Endothelial cell of umbilical vein (primary cell): ENCODE results near the gene SPACA1. TPM values are rescaled to one million over a fixed set of nuclear protein-coding genes. Genes with fewer than 3 reads are reported as not detected.

Experiments used
- BruUV-seq: library from RNA; stranded (reverse); fragments of 400-500 nt; replicated peaks from 2 replicates; lab custom pipeline; 2021; lab: Mats Ljungman, UMichigan
- CTCF ChIA-PET: fragments of 300-600, 350-600 bp; sonication (Branson Sonifier 250); formaldehyde crosslinking; loops from one replicate; lab custom pipeline; 2021; ENCODE audit warnings: antibody characterized with exemption, inconsistent platforms; lab: Charles Lee
- POLR2A ChIA-PET: fragments of 300-600, 350-600 bp; sonication (Branson Sonifier 250); formaldehyde crosslinking; loops from one replicate; lab custom pipeline; 2021; ENCODE audit warnings: antibody characterized with exemption, inconsistent platforms; lab: Charles Lee
- DNase-seq: peaks from one replicate; pipeline ENCODE4 v3.0.0-alpha.2; 2011; ENCODE audit warnings: low read depth, low spot score
- FAIRE-seq: peaks from 2 replicates; lab custom pipeline; 2011; peaks lifted over from hg19 to GRCh38; lab: Jason Lieb, UNC
- H2AFZ ChIP-seq: 2 replicates; pipeline ENCODE4 v1.6.0; 2012; ENCODE audit warnings: low read depth, low read length, control low read depth, inconsistent platforms
- H3K27ac ChIP-seq: 2 replicates; pipeline ENCODE4 v1.5.1; 2011; ENCODE audit warnings: low read depth, mild to moderate bottlenecking, control low read depth, low read length, moderate library complexity; ENCODE audit not compliant: insufficient read depth
- H3K27me3 ChIP-seq, 2 experiments: 2 replicates each; pipeline versions ENCODE4 v1.6.0 to v1.6.1; 2011; ENCODE audit warnings: low read length in 2 of 2, mixed read lengths in 1 of 2; ENCODE audit not compliant: control insufficient read depth in 2 of 2, insufficient read depth in 2 of 2
- H3K36me3 ChIP-seq, 2 experiments: 2 replicates in 1 of 2; 3 replicates in 1 of 2; pipeline ENCODE4 v1.5.1; 2011; ENCODE audit warnings: low read length in 2 of 2, mild to moderate bottlenecking in 1 of 2, moderate library complexity in 1 of 2; ENCODE audit not compliant: control insufficient read depth in 2 of 2, insufficient read depth in 2 of 2; ENCODE audit errors: extremely low read depth in 1 of 2
- H3K4me1 ChIP-seq: 3 replicates; pipeline ENCODE4 v1.5.1; 2011; ENCODE audit warnings: mild to moderate bottlenecking, low read length; ENCODE audit not compliant: control insufficient read depth, insufficient read depth; ENCODE audit errors: extremely low read depth
- H3K4me2 ChIP-seq: 2 replicates; pipeline ENCODE4 v1.6.1; 2011; ENCODE audit warnings: low read length, control low read depth, mixed read lengths; ENCODE audit not compliant: insufficient read depth
- H3K4me3 ChIP-seq, 3 experiments: fragments of 200-600 bp in 1 of 3; sonication (generic), shearing (Covaris generic) in 1 of 3; replicated peaks in 1 of 3; 2 replicates each; pipeline ENCODE4 v1.5.1; 2011 to 2016; ENCODE audit warnings: control low read depth in 3 of 3, low read length in 3 of 3, mild to moderate bottlenecking in 2 of 3, inconsistent platforms in 1 of 3, low read depth in 1 of 3, moderate library complexity in 1 of 3; ENCODE audit not compliant: insufficient read depth in 1 of 3
- H3K79me2 ChIP-seq: 2 replicates; pipeline ENCODE4 v1.6.0; 2012; ENCODE audit warnings: low read length, inconsistent platforms; ENCODE audit not compliant: control insufficient read depth, insufficient read depth
- H3K9ac ChIP-seq: replicated peaks from 2 replicates; pipeline ENCODE3; 2011; ENCODE audit warnings: low read length, control low read depth; ENCODE audit not compliant: insufficient read depth; ENCODE audit errors: extremely low read depth
- H3K9me1 ChIP-seq: replicated peaks from 3 replicates; pipeline ENCODE4 v1.6.0; 2011; ENCODE audit warnings: mild to moderate bottlenecking, low read length; ENCODE audit not compliant: control insufficient read depth, insufficient read depth; ENCODE audit errors: extremely low read depth
- H3K9me3 ChIP-seq: replicated peaks from 2 replicates; pipeline ENCODE4 v1.5.1; 2012; ENCODE audit warnings: low read length, inconsistent platforms; ENCODE audit not compliant: control insufficient read depth, insufficient read depth
- H4K20me1 ChIP-seq: replicated peaks from 2 replicates; pipeline ENCODE3; 2011; ENCODE audit warnings: mild to moderate bottlenecking, low read length; ENCODE audit not compliant: control insufficient read depth, insufficient read depth; ENCODE audit errors: extremely low read depth
- CTCF ChIP-seq, 2 donors: IDR thresholded peaks; 1 replicate in 1 of 2; 2 replicates in 1 of 2; pipeline ENCODE4 v1.5.1; 2011; ENCODE audit warnings: low read length in 2 of 2, mild to moderate bottlenecking in 2 of 2, moderate library complexity in 2 of 2, control low read depth in 1 of 2, inconsistent platforms in 1 of 2, low read depth in 1 of 2; ENCODE audit not compliant: insufficient read depth in 1 of 2; ENCODE audit errors: extremely low read depth in 1 of 2
- EZH2 ChIP-seq: IDR thresholded peaks from 2 replicates; pipeline ENCODE4 v1.6.1; 2012; ENCODE audit warnings: borderline replicate concordance, low read depth, mild to moderate bottlenecking, moderate library complexity, low read length, inconsistent platforms; ENCODE audit not compliant: severe bottlenecking
- FOS ChIP-seq: IDR thresholded peaks from 2 replicates; pipeline ENCODE4 v1.6.1; 2011; ENCODE audit warnings: mild to moderate bottlenecking, low read length, moderate library complexity, borderline replicate concordance; ENCODE audit not compliant: insufficient read depth
- GATA2 ChIP-seq: IDR thresholded peaks from 2 replicates; pipeline ENCODE4 v1.7.0; 2011; ENCODE audit warnings: low read depth, mild to moderate bottlenecking, moderate library complexity, mixed read lengths, low read length; ENCODE audit not compliant: insufficient read length, insufficient read depth
- JUN ChIP-seq: IDR thresholded peaks from 2 replicates; pipeline ENCODE4 v1.6.1; 2011; ENCODE audit warnings: borderline replicate concordance, low read depth; ENCODE audit not compliant: insufficient read length, insufficient read depth
- MAX ChIP-seq: IDR thresholded peaks from 2 replicates; pipeline ENCODE4 v1.6.1; 2011; ENCODE audit not compliant: insufficient read depth, insufficient read length
- MYC ChIP-seq: IDR thresholded peaks from one replicate; pipeline ENCODE4 v1.6.1; 2011; ENCODE audit warnings: mild to moderate bottlenecking, low read depth, low read length
- POLR2A ChIP-seq: IDR thresholded peaks from 2 replicates; pipeline ENCODE4 v1.6.1; 2012; ENCODE audit warnings: low read depth, mild to moderate bottlenecking, control low read depth, low read length
- POLR2AphosphoS5 ChIP-seq: IDR thresholded peaks from 2 replicates; pipeline ENCODE4 v1.6.1; 2012; ENCODE audit warnings: low read depth, mild to moderate bottlenecking, control low read depth, low read length, moderate library complexity; ENCODE audit not compliant: insufficient read depth
- dilution Hi-C: fragments of 300-500 bp; cut with MboI; formaldehyde crosslinking; loops from one replicate; pipeline ENCODE4 v1.15.0; 2019; ENCODE audit warnings: low sequenced_read_pairs; ENCODE audit not compliant: extremely low pct_ligation_motif_present
- intact Hi-C: fragments of 100-400 bp; cut with micrococcal nuclease; formaldehyde crosslinking; loops from one replicate; pipeline ENCODE4 v1.10.0; 2022
- polyA plus RNA-seq, 4 experiments: library from polyadenylated mRNA; depleted of rRNA in 3 of 4; stranded (reverse) in 3 of 4; unstranded in 1 of 4; fragments of >200 nt; gene quantifications; 2 replicates each; pipeline versions ENCODE4 v1.2.1 to v1.2.3, GENCODE V29; 2011 to 2012; ENCODE audit warnings: missing spikeins in 1 of 4
- total RNA-seq: library from RNA; stranded (reverse); gene quantifications from 2 replicates; pipeline ENCODE4 v1.2.3, GENCODE V29; 2021

SPACA1 gene
- total and polyA plus RNA-seq, 2 donors (not counting 3 experiments of a cell fraction or from before 2014, with no cell fraction given), result not detected

GRCh38 chr6:88013015-88013414 lies 34.6 kb upstream of the SPACA1 start:
- Histone ChIP-seq H2AFZ (no peak overlapping the region), H3K4me2 (no peak overlapping the region), H3K4me3 (no peak overlapping the region), H3K9ac (no peak overlapping the region), H4K20me1 (no peaks in the 10 kb centered on the region), H3K27ac (no peak overlapping the region), H3K9me3 (no peaks in the 10 kb centered on the region), H3K36me3 (no peaks in the 10 kb centered on the region), H3K4me1 (no peaks in the 10 kb centered on the region), H3K79me2 (no peaks in the 10 kb centered on the region), H3K27me3 (no peaks in the 10 kb centered on the region), H3K9me1 (no peaks in the 10 kb centered on the region)
- no TSS peak for BruUV-seq
- intact Hi-C loops (no loop called here), dilution Hi-C loops (no loop called here)
- FAIRE-seq (no peak), DNase-seq (no peak)
- POLR2A ChIA-PET, result no interaction called here
- CTCF ChIA-PET, result no interaction called here
- TF ChIP-seq JUN, result no peak
- no peak for TF ChIP-seq GATA2
- TF ChIP-seq CTCF (IDR thresholded peaks at IDR 0.05; ENCODE audit: extremely low read depth in 1 of 2, insufficient read depth in 1 of 2, low read depth in 1 of 2, low read length in 2 of 2), result no peak
- no peak for TF ChIP-seq POLR2A
- TF ChIP-seq EZH2, result no peak
- TF ChIP-seq FOS, result no peak
- no peak for TF ChIP-seq MYC
- TF ChIP-seq POLR2AphosphoS5, result no peak
- TF ChIP-seq MAX, result no peak
